Kidney (tissue), 14 donors: ENCODE data around the gene S100A14. TPM values are rescaled to one million over a fixed set of nuclear protein-coding genes. Genes with fewer than 3 reads are reported as not detected.

Source experiments
- DNase-seq, 5 donors: peaks; one replicate each; pipeline ENCODE4 v3.0.0-alpha.2; 2013 to 2020
- FAIRE-seq: peaks from 2 replicates; lab custom pipeline; 2012; peaks lifted over from hg19 to GRCh38; lab: Jason Lieb, UNC
- H3K27ac ChIP-seq, 2 donors: one replicate each; pipeline ENCODE4 v1.7.0; 2013; ENCODE audit warnings: low read depth in 2 of 2, low read length in 2 of 2, inconsistent platforms in 1 of 2
- H3K27me3 ChIP-seq: one replicate; pipeline ENCODE4 v1.7.1; 2013; ENCODE audit warnings: low read length, inconsistent platforms; ENCODE audit not compliant: control insufficient read depth, insufficient read depth
- H3K36me3 ChIP-seq, 3 donors: one replicate each; pipeline versions ENCODE4 v1.7.0 to v1.7.1; 2013; ENCODE audit warnings: low read length in 3 of 3, control low read depth in 1 of 3, inconsistent platforms in 1 of 3; ENCODE audit not compliant: insufficient read depth in 3 of 3, control insufficient read depth in 2 of 3
- H3K4me1 ChIP-seq, 3 donors: one replicate each; pipeline versions ENCODE4 v1.7.0 to v1.7.1; 2013; ENCODE audit warnings: low read length in 3 of 3, inconsistent platforms in 1 of 3, low read depth in 1 of 3; ENCODE audit not compliant: control insufficient read depth in 2 of 3, insufficient read depth in 2 of 3
- H3K4me3 ChIP-seq, 3 donors: one replicate each; pipeline versions ENCODE4 v1.7.0 to v1.8.1; 2013; ENCODE audit warnings: low read length in 3 of 3, control low read depth in 1 of 3, inconsistent platforms in 1 of 3
- H3K9ac ChIP-seq, 3 donors: one replicate each; pipeline versions ENCODE4 v1.7.0 to v1.7.1; 2013; ENCODE audit warnings: low read length in 3 of 3, control low read depth in 1 of 3, inconsistent platforms in 1 of 3
- H3K9me3 ChIP-seq, 3 donors: one replicate each; pipeline versions ENCODE4 v1.7.0 to v1.7.1; 2013; ENCODE audit warnings: low read length in 3 of 3, control low read depth in 1 of 3, inconsistent platforms in 1 of 3; ENCODE audit not compliant: control insufficient read depth in 2 of 3, insufficient read depth in 1 of 3
- intact Hi-C: fragments of 100-400 bp; cut with DNase I; formaldehyde crosslinking; loops from one replicate; pipeline ENCODE4 v1.11.1; 2022
- polyA plus RNA-seq: library from polyadenylated mRNA; stranded (reverse); fragments of 350-450 nt; fragmentation: Illumina TruSeq; extraction: RNeasy Lipid Tissue Mini Kit (QIAGEN cat#74804); gene quantifications from one replicate; pipeline ENCODE4 v1.2.3, GENCODE V29; 2014; ENCODE audit warnings: low read depth, low replicate concordance; ENCODE audit not compliant: insufficient read depth
- total RNA-seq: library from RNA; stranded (reverse); fragmentation: NEBNext Ultra II Directional; extraction: Animal tissue kit (Norgen Biotek cat#: 25700); gene quantifications from one replicate; pipeline ENCODE4 v1.2.1, GENCODE V29; 2021
- TF ChIP-seq, protein P1 (sequence below): IDR thresholded peaks from 3 replicates; pipeline ENCODE4 v1.5.1; 2012; ENCODE audit warnings: mild to moderate bottlenecking, moderate library complexity, borderline replicate concordance; ENCODE audit not compliant: insufficient read depth; ENCODE audit errors: extremely low read depth
- donor health status: control.
- donor health status: control.
- donor health status: control.
- donor health status: control.
- donor health status: control.
- donor health status: DM: yes; HTN: yes; CAD: no.
- donor health status: Normal renal cell carcinoma (clear cell type).

The S100A14 gene
- total and polyA plus RNA-seq, 2 donors from 2014 or later = 35.6 to 75.9 TPM

DNA sequence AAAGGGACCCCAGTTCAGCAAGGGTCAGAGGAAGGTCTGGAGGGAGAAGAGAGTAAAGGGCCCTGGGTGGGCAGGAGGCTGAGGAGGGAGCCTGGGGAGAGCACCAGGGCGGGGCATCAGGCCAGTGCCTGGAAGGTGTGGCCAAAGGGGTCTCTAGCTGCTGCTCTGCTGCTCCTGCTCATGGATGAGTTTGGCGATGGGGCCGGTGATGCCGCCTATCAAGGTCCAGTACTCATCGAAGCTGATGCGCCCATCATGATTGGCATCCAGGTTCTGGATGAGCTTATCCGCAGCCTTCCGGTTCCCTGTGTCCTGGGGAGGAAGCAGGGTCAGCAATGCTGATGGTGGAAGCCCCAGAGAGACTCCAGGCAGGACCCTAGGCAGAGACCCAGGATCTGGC lies 8.7 kb downstream of the S100A14 start:
- peaks cover 0 to 8% (median 2%) of the 10 kb centered on the region in 3 donors for H3K36me3 ChIP-seq
- H3K9ac ChIP-seq = no peak overlapping the region
- peak in 1 of 5 donors; percentile 69 for DNase-seq
- peaks cover 4 to 19% (median 17%) of the 10 kb centered on the region in 3 donors for H3K4me1 ChIP-seq
- H3K4me3 ChIP-seq = no peak overlapping the region
- H3K27me3 ChIP-seq = no peaks in the 10 kb centered on the region
- FAIRE-seq = no peak
- TF ChIP-seq, protein P1, sequence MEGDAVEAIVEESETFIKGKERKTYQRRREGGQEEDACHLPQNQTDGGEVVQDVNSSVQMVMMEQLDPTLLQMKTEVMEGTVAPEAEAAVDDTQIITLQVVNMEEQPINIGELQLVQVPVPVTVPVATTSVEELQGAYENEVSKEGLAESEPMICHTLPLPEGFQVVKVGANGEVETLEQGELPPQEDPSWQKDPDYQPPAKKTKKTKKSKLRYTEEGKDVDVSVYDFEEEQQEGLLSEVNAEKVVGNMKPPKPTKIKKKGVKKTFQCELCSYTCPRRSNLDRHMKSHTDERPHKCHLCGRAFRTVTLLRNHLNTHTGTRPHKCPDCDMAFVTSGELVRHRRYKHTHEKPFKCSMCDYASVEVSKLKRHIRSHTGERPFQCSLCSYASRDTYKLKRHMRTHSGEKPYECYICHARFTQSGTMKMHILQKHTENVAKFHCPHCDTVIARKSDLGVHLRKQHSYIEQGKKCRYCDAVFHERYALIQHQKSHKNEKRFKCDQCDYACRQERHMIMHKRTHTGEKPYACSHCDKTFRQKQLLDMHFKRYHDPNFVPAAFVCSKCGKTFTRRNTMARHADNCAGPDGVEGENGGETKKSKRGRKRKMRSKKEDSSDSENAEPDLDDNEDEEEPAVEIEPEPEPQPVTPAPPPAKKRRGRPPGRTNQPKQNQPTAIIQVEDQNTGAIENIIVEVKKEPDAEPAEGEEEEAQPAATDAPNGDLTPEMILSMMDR = no peak
- peak overlapping the region in 1 of 2 donors; percentile 89 for H3K27ac ChIP-seq
- intact Hi-C loops = no loop called here
- H3K9me3 ChIP-seq = no peaks in the 10 kb centered on the region

- Histone ChIP-seq H3K9ac (no peak overlapping the region), H3K27me3 (no peaks in the 10 kb centered on the region), H3K36me3 (peaks cover 0 to 8% (median 2%) of the 10 kb centered on the region in 3 donors), H3K27ac (no peak overlapping the region), H3K4me1 (peaks cover under 1 to 15% (median 14%) of the 10 kb centered on the region in 3 donors), H3K9me3 (no peaks in the 10 kb centered on the region), H3K4me3 (no peak overlapping the region)
- intact Hi-C loops = no loop called here
- TF ChIP-seq, protein P1 = no peak
- DNase-seq (no peak), FAIRE-seq (no peak)
Observed at GRCh38 chr1:153606194-153606593, 9.9 kb downstream of the S100A14 start.

DNA sequence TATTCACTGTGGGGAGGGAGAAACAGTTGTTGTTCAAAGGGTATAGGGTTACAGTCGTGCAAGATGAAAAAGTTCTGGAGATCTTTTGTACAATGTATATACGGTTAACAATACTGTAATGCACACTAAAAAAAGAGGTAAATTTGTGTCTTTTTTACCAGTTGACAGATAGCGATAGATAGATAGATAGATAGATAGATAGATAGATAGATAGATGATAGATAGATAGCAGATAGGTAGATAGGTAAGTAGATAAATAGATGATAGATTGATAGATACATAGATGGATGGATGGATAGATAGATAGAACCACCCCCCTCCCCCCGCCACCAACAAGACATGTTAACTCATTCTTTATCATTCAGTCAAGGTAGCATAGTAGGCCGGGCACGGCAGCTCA lies 13.4 kb downstream of the S100A14 start:
- TF ChIP-seq, protein P1 = no peak
- DNase-seq (no peak), FAIRE-seq (no peak)
- Histone ChIP-seq H3K27me3 (no peaks in the 10 kb centered on the region), H3K9ac (no peak overlapping the region), H3K4me1 (no peaks in the 10 kb centered on the region), H3K4me3 (no peak overlapping the region), H3K9me3 (no peaks in the 10 kb centered on the region), H3K27ac (no peak overlapping the region), H3K36me3 (peaks cover 0 to 8% (median 2%) of the 10 kb centered on the region in 3 donors)
- intact Hi-C loops = no loop called here

- intact Hi-C loops = no loop called here
- DNase-seq (no peak), FAIRE-seq (no peak)
- no peaks in the 10 kb centered on the region for H3K36me3 ChIP-seq
- H3K9me3 ChIP-seq = no peaks in the 10 kb centered on the region
- H3K27ac ChIP-seq = no peak overlapping the region
- no peaks in the 10 kb centered on the region for H3K27me3 ChIP-seq
- H3K4me3 ChIP-seq = no peak overlapping the region
- TF ChIP-seq, protein P1 = no peak
- H3K4me1 ChIP-seq = no peaks in the 10 kb centered on the region
- no peak overlapping the region for H3K9ac ChIP-seq
Observed at GRCh38 chr1:153599847-153600246, 16.3 kb downstream of the S100A14 start.
